Ecto neural progenitor cell (in vitro differentiated cells): ENCODE results near the gene DPYD.

Experiments
- DNase-seq: peaks from one replicate; pipeline ENCODE4 v3.0.0-alpha.2; 2018; ENCODE audit warnings: low spot score

DPYD gene

GRCh38 chr1:97920832-97921571, at the start of gene DPYD:
Gene DPYD, minus strand, starts transcription at chr1:97921034. Its CDS starts 112 bp downstream, at chr1:97920922.
- DNase-seq, result peak; percentile 92

- DNase-seq, result no peak
Measured at GRCh38 chr1:97960470-97960869, 39.6 kb upstream of the DPYD start.

DNA sequence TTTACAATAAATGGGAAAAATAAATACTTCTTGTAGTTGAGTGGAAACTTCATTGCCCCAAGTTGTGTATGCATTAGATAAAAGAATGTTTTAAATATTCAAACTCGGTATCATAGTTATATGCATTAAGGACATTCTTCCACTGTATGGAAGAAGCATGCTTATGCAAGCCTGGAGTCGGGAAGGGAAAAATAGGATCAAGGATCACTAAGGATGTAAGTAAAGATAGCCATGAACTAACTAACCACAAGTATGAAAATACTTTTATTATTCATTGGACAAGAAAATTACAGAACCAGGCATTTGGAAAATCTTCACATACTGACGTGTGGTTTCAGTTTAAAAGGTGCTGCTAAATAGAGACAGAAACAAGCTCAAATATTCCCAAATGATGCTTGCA, 26.9 kb upstream of the DPYD start:
- no peak for DNase-seq

DNA sequence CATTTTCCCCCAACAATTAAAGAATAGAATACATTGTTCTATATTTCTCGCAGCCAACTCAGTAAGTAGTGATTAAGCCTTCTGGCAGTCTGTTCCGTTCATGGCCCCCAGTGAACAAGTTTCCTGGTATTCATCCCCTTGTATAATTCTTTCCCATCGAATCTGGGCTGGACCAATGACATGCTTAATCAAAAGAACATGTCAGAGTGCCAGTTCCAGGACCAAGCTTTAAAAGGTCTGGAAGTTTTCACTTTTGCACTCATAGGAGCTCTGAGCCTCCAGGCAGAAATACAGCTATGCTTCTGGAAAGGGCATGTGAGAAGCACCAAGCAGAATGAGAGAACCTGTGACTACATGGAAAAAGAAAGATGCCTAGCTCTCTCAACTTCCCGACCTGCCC, 22.5 kb upstream of the DPYD start:
- no peak for DNase-seq

- no peak for DNase-seq
Measured at GRCh38 chr1:97942161-97943123, 21.6 kb upstream of the DPYD start.

- no peak for DNase-seq
Measured at GRCh38 chr1:97938285-97938642, 17.4 kb upstream of the DPYD start.

GRCh38 chr1:97936976-97937375, 16.1 kb upstream of the DPYD start:
- no peak for DNase-seq

DNA sequence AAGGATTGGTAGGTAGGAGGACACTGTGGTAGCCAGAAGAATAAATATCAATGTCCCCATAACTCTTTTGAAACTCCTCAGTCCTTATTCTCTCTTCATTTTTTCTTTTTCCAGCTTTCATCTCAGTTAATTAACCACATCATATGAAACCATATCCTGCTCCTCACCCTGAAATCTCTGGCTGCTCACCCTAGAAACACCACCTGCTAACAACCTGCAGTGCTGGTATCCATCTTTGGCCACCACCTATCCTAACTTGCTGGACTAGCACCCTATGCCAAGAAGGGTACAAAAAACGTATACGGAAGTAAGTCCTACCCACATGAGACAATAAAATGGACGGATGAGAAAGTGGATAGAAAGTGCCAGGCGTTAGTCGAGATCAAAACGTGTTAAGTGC, 13.7 kb upstream of the DPYD start:
- DNase-seq, result no peak

DNA sequence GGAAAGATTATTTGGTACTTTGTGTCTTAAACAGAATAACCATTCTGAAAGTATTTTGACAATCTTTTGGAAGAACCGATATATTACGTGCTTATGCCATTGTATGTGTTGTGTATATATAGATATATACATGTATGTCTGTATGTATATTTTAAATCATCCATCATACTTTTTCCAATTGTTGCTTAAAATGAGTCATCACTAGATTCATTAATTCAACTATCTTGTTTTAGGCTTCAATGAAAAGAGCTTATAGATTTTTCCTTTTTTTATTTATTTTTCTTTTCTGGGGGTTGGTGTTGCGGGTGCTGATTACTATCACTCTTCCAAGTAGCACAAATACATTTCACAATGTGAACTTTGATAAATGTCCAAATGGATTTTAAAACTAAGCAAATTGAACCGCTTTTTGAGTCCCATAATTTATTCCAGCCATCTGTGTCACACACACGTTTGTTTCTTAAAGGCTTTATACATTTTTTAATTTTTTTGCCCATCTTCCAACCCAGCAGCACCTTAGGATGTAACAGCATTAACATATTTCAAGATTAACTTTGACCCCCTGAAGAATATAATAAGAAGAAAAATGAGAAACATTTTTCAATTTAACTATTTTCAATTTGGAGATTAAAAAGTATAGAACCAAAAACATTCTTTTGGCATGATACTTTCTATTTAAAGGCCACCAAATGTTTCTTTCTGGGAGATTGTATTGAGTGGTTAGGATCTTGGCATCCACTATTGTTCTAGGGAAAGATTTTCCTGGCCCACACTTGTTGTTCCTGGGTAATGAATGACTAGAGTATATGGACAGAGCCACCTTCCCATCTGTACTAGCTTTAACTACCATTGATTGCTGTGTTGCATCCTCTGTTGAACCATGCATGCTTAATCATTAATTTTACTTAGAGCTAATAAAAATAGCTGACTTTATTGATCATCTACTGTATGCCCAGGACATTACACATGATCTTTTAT, 9.3 kb upstream of the DPYD start:
- DNase-seq, result no peak

DNA sequence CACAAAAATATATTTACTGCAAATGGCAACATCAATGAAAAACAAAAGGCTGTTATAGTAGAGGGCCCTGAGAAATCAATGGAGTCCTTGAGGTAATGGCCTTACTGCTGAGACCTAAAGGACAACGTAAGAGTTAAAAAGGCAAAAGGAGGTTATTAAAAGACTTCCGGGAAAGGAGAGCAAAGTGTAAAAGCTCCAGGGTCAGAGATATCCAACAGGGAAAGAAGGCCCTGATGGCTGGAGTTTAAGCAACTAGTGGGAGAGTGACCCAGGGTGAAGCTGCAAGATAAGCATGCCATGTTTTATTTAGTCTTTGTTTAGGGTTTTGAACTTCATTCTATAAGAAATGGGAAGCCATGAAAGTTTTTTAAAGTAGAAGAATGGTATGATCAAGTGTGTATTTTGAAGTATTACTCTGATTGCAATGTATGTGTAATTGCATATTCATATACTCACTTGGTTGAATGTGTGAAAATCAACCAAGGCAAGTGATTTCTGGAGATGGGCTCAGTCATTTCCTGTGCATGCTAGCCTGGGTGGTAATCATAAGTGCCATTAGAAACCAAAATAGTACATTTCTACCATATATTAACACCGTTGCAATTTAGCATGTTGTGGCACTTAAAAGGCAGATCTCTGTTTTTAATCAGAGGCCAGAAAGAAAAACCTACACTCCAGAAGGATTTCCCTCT, 5.3 kb upstream of the DPYD start:
- DNase-seq, result no peak

DNA sequence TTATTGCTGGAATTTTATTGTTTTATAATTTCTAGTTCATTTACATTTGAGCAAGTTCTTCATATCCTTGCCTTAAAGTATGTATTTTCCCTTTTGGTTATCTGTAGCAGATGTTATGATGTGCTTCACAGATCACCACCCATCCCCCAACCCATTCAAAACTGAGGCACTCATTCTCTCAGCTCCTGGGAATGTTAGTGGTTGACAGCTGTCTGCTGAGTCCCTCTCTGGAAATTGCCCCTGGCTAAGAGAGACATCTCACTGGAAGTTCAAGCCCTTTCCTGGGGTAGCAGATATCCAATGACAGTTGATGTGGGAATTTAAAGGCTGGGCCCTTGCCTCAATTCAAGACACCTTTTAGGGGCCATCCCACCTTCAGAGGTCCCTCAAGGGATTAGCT, 4.3 kb upstream of the DPYD start:
- DNase-seq, result peak; percentile 46

GRCh38 chr1:97923811-97924210, 3.0 kb upstream of the DPYD start:
- DNase-seq, result no peak

DNA sequence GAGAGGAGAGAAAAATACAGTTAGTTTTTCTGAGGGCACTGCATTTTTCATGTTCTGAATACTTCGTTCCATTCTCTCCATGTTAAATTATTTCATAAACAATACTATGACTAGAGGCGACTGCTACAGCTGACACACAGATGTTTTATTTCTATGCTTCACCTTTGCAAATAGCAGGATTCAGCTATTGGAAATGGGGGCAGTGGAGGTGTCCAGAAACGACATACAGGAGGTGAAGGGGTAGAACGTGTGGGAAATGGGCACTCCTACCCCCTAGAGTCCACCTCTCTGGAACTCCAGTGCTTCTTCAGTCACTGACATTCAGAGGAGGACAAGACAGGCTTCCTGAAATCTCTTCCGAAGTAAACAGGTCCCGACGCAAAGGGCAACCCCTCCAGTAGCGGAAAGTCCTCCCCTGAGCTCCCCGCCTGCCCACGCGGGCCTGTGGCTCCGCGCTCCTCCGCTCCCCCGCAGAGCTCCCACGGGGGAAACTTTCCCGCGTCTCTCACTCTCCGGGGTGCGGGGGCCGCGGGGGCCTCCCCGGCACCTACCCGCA, 480 bp downstream of the DPYD start:
- DNase-seq, result no peak

- no peak for DNase-seq
Measured at GRCh38 chr1:97919585-97920261, 1.1 kb downstream of the DPYD start.

- DNase-seq, result no peak
Measured at GRCh38 chr1:97918961-97919360, 1.9 kb downstream of the DPYD start.

GRCh38 chr1:97913506-97914139, 7.2 kb downstream of the DPYD start:
- no peak for DNase-seq

GRCh38 chr1:97911266-97912215, 9.3 kb downstream of the DPYD start:
- no peak for DNase-seq

DNA sequence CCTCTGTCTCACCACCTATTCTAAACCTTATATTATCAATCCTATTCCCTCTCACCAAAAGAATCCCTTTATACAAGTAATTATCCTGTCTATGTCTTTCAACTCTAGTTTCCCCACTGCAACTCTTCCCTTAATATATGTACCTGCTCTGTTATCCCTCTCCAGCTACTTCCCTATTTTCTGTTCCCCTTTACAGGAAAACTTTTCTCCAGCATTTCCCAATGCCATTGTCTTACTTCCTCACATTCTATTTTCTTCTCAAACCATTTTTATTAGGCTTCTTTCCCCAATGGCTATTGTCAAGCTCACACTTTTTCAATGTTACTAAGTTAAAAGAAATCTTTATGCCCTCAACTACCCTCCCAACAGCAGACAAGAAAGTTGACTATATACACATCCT, 11.6 kb downstream of the DPYD start:
- DNase-seq, result no peak

GRCh38 chr1:97907886-97908285, 12.9 kb downstream of the DPYD start:
- DNase-seq, result no peak
